ENCODE results near the gene NECAB3. TPM values are rescaled to one million over a fixed set of nuclear protein-coding genes. Genes with fewer than 3 reads are reported as not detected.

Gene NECAB3
- total and polyA plus RNA-seq, 2 of the 13 experiments (the other 11 are each of a cell fraction or from before 2014, with no cell fraction given), result 61.5 to 65.5 TPM

DNA sequence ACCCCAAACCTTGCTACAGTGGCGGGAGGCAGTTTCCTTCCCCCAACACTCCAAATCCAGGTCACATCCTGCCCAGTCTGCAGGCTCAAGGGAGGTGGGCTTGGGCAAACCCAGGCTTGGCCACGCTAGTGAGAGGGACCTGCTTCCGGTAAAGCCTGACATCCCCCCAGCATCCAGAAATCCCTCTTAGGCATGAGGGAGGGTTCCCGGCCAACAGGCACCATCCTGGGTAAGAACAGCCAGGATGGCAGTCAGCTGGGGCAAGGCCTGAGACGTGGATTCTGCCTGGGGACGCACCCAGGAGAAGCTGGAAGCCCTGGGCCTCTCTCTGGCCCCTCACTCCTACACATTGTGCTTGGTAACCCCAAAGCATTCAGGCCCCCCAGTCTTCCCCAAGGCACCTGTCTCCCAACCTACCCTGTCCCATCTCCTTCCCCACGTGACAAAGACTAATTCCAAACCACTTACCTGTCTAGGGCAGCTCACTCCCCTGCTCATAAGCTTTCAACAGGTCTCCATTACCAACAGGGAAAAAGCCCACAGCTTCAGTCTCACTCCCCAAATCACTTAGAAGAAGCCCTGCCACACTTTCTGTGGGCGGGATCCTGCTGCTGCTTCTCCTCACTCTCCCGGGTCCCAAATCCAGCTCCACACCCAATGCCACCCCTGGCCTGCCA is 10.0 kb downstream of the NECAB3 start:
- DNase-seq (ENCODE audit: low spot score), result no peak
- peak; percentile 18 for ATAC-seq
- peak overlapping the region; percentile 80 for H3K9ac ChIP-seq (ENCODE audit: insufficient read depth, low read depth, low read length)
- in situ Hi-C loops (cut with HindIII; ENCODE audit: extremely low pct_ligation_motif_present, low pct_unique_long_range_greater_than_20kb), result no loop called here
- peak; percentile 72 for FAIRE-seq
- peaks cover 28% of the 10 kb centered on the region for H3K4me1 ChIP-seq (ENCODE audit: insufficient read depth, low read length)
- H2AFZ ChIP-seq (ENCODE audit: low read length), result no peak overlapping the region
- ChIA-PET POLR2A (interaction anchor here (0.5 to 3.7 kb wide), 22 partner anchors 9 to 448 kb away, joined by 3 to 24 read pairs (median 7); partner anchors contain the start of genes CBFA2T2, CDK5RAP1, CHMP4B and EIF2S2), CTCF (ENCODE audit: low intra/inter-chr PET ratio, low total read pairs) (interaction anchor here (1.5 kb wide), 1 partner anchor 68 kb away, joined by 5 read pairs; the partner anchor contains the start of gene ZNF341)
- peak overlapping the region; percentile 98 for H3K4me2 ChIP-seq (ENCODE audit: low read depth, low read length)
- H3K79me2 ChIP-seq (ENCODE audit: insufficient read depth, low read length), result peaks cover 8% of the 10 kb centered on the region
- intact Hi-C loops (cut with micrococcal nuclease; ENCODE audit: unreplicated experiment), result loop anchor here (5.0 kb wide), 1 partner anchor 262 kb away; the partner anchor contains the start of gene CDK5RAP1
- H3K27ac ChIP-seq (ENCODE audit: extremely low read length, insufficient read depth, low read length), result peak overlapping the region; percentile 65
- peak overlapping the region; percentile 77 to 88 (median 87) for H3K4me3 ChIP-seq (replicated peaks in 1 of 3; ENCODE audit: insufficient read depth in 1 of 3, low read depth in 2 of 3, low read length in 3 of 3)
- BruUV-seq (replicated peaks), result TSS peak; percentile 97
- H3K9me3 ChIP-seq (ENCODE audit: low read length), result no peaks in the 10 kb centered on the region
- peaks cover 31 to 32% of the 10 kb centered on the region in 2 experiments for H3K36me3 ChIP-seq (replicated peaks in 1 of 2; ENCODE audit: control insufficient read depth in 1 of 2, insufficient read depth in 2 of 2, low read length in 2 of 2)
- H3K27me3 ChIP-seq (ENCODE audit: control insufficient read depth in 1 of 2, insufficient read depth in 2 of 2, low read length in 2 of 2), result no peaks in the 10 kb centered on the region; a peak in 1 of 5 replicates
- H4K20me1 ChIP-seq (ENCODE audit: insufficient read depth, low read length), result no peaks in the 10 kb centered on the region
- 34% methylated on average over 9 of the region's 9 CpGs for WGBS (ENCODE audit: low lambda C conversion rate)
- TF ChIP-seq ZNF30 (CRISPR knock-in tag; IDR thresholded peaks at IDR 0.05) (peak; percentile 82; the same call in 1 of the 2 replicates), KAT2B (IDR thresholded peaks at IDR 0.05; ENCODE audit: borderline replicate concordance, low read depth, low read length) (no peak), MED8 (CRISPR knock-in tag; IDR thresholded peaks at IDR 0.05; ENCODE audit: insufficient replicate concordance) (peak; percentile 33), ZNF557 (CRISPR knock-in tag; IDR thresholded peaks at IDR 0.05) (0 out of 2 replicates have a peak, but pooled peaks have one; percentile 19), KLF16 (CRISPR knock-in tag; IDR thresholded peaks at IDR 0.05) (0 out of 4 replicates have a peak, but pooled peaks of 1 of the 2 experiments have one; percentile 13), ZBTB20 (CRISPR knock-in tag; IDR thresholded peaks at IDR 0.05; ENCODE audit: borderline replicate concordance, low read depth) (no peak), ZMYM2 (CRISPR knock-in tag; IDR thresholded peaks at IDR 0.05) (no peak), ZNF383 (CRISPR knock-in tag; IDR thresholded peaks at IDR 0.05; ENCODE audit: borderline replicate concordance) (0 out of 2 replicates have a peak, but pooled peaks have one; percentile 4), ETV5 (CRISPR knock-in tag; IDR thresholded peaks at IDR 0.05; ENCODE audit: borderline replicate concordance) (0 out of 2 replicates have a peak, but pooled peaks have one; percentile 10), ZMYM4 (CRISPR knock-in tag; IDR thresholded peaks at IDR 0.05) (no peak; the same call in 1 of the 2 replicates), CEBPG (CRISPR knock-in tag; IDR thresholded peaks at IDR 0.05) (no peak), ZFAT (CRISPR knock-in tag; conservative IDR thresholded peaks at IDR 0.05) (0 out of 2 replicates have a peak, but pooled peaks have one; percentile 47), CBX5 (CRISPR knock-in tag; IDR thresholded peaks at IDR 0.05; ENCODE audit: borderline replicate concordance) (peak; percentile 64; the same call in 1 of the 2 replicates)
- TF ChIP-seq, protein P1, sequence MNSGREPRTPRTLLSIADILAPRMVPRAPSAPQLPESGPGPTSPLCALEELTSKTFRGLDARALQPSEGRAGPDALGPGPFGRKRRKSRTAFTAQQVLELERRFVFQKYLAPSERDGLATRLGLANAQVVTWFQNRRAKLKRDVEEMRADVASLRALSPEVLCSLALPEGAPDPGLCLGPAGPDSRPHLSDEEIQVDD (CRISPR knock-in tag; IDR thresholded peaks at IDR 0.05; ENCODE audit: borderline replicate concordance), result 0 out of 2 replicates have a peak, but pooled peaks have one; percentile 26
- TF ChIP-seq, protein P2, sequence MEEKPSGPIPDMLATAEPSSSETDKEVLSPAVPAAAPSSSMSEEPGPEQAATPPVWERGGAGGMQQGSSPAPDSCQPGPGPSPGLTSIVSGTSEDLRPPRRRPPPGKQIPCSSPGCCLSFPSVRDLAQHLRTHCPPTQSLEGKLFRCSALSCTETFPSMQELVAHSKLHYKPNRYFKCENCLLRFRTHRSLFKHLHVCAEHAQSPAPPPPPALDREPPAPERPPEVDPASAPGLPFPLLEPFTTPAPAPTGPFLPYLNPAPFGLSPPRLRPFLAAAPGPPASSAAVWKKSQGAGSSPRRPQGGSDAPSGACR (CRISPR knock-in tag; IDR thresholded peaks at IDR 0.05), result peak; percentile 70; the same call in 1 of the 2 replicates
- TF ChIP-seq, protein P3, sequence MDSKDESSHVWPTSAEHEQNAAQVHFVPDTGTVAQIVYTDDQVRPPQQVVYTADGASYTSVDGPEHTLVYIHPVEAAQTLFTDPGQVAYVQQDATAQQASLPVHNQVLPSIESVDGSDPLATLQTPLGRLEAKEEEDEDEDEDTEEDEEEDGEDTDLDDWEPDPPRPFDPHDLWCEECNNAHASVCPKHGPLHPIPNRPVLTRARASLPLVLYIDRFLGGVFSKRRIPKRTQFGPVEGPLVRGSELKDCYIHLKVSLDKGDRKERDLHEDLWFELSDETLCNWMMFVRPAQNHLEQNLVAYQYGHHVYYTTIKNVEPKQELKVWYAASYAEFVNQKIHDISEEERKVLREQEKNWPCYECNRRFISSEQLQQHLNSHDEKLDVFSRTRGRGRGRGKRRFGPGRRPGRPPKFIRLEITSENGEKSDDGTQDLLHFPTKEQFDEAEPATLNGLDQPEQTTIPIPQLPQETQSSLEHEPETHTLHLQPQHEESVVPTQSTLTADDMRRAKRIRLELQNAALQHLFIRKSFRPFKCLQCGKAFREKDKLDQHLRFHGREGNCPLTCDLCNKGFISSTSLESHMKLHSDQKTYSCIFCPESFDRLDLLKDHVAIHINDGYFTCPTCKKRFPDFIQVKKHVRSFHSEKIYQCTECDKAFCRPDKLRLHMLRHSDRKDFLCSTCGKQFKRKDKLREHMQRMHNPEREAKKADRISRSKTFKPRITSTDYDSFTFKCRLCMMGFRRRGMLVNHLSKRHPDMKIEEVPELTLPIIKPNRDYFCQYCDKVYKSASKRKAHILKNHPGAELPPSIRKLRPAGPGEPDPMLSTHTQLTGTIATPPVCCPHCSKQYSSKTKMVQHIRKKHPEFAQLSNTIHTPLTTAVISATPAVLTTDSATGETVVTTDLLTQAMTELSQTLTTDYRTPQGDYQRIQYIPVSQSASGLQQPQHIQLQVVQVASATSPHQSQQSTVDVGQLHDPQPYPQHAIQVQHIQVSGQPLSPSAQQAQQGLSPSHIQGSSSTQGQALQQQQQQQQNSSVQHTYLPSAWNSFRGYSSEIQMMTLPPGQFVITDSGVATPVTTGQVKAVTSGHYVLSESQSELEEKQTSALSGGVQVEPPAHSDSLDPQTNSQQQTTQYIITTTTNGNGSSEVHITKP (CRISPR knock-in tag; IDR thresholded peaks at IDR 0.05; ENCODE audit: low read depth), result 0 out of 2 replicates have a peak, but pooled peaks have one; percentile 26
